HCT116 (cell line): ENCODE results near the gene RHOBTB1. TPM values are rescaled to one million over a fixed set of nuclear protein-coding genes. Genes with fewer than 3 reads are reported as not detected.

Experiments
- ATAC-seq: fragments of 200-7000 bp; cut with Tn5 transposase; 2 replicates; pipeline ENCODE4 v1.9.1; 2020; ENCODE audit warnings: mild to moderate bottlenecking, moderate library complexity
- BruUV-seq: library from RNA; stranded (reverse); fragments of 400-500 nt; replicated peaks from 2 replicates; lab custom pipeline; 2021; lab: Mats Ljungman, UMichigan
- CTCF ChIA-PET: fragments of 300-600 bp; sonication (Branson Sonifier 250); formaldehyde crosslinking; loops from one replicate; lab custom pipeline; 2021; ENCODE audit warnings: antibody characterized with exemption; lab: Charles Lee
- POLR2A ChIA-PET: fragments of 300-600, 350-600 bp; sonication (Branson Sonifier 250); formaldehyde crosslinking; loops from one replicate; lab custom pipeline; 2021; ENCODE audit warnings: antibody characterized with exemption; lab: Charles Lee
- RAD21 ChIA-PET, 2 experiments: fragments of 300-600 bp; sonication (Branson Sonifier 250); formaldehyde crosslinking; loops; one replicate each; lab custom pipeline; 2023; ENCODE audit warnings: low total read pairs in 2 of 2; ENCODE audit not compliant: uncharacterized antibody in 2 of 2, unreplicated experiment in 2 of 2, low non-redundant PET in 1 of 2; lab: Charles Lee
- DNase-seq: peaks from one replicate; pipeline ENCODE4 v3.0.0-alpha.2; 2010; ENCODE audit warnings: low read depth, low spot score
- H2AFZ ChIP-seq: fragments of 200-600 bp; shearing (Covaris generic), sonication (generic); 2 replicates; pipeline ENCODE4 v1.6.1; 2017; ENCODE audit warnings: low read depth, mixed run types, mixed read lengths, antibody characterized with exemption, low read length; ENCODE audit not compliant: poor library complexity, severe bottlenecking
- H3K27ac ChIP-seq: 2 replicates; pipeline ENCODE4 v1.5.1; 2012; ENCODE audit warnings: low read depth, low read length
- H3K27me3 ChIP-seq: fragments of 200-600 bp; sonication (generic); 2 replicates; pipeline ENCODE4 v1.6.1; 2016; ENCODE audit warnings: mixed run types, low read length, mixed read lengths; ENCODE audit not compliant: insufficient read depth
- H3K36me3 ChIP-seq, 2 experiments: fragments of 200-500 bp in 1 of 2; fragments of 200-600 bp in 1 of 2; sonication (Bioruptor generic) in 1 of 2; sonication (generic) in 1 of 2; 2 replicates each; pipeline versions ENCODE4 v1.5.1 to v1.6.1; 2014 to 2016; ENCODE audit warnings: low read length in 2 of 2, inconsistent platforms in 1 of 2, mixed read lengths in 1 of 2, mixed run types in 1 of 2; ENCODE audit not compliant: insufficient read depth in 2 of 2, control insufficient read depth in 1 of 2
- H3K4me1 ChIP-seq, 2 experiments: fragments of 200-600 bp in 1 of 2; sonication (generic) in 1 of 2; 2 replicates each; pipeline versions ENCODE4 v1.5.1 to v1.6.1; 2012 to 2017; ENCODE audit warnings: low read length in 2 of 2, inconsistent platforms in 1 of 2, mild to moderate bottlenecking in 1 of 2, mixed read lengths in 1 of 2, mixed run types in 1 of 2, moderate library complexity in 1 of 2; ENCODE audit not compliant: insufficient read depth in 2 of 2, control insufficient read depth in 1 of 2
- H3K4me2 ChIP-seq: fragments of 200-600 bp; sonication (generic); 2 replicates; pipeline ENCODE4 v1.6.1; 2017; ENCODE audit warnings: mixed run types, low read length, mixed read lengths
- H3K4me3 ChIP-seq, 2 experiments: fragments of 200-600 bp in 1 of 2; sonication (generic) in 1 of 2; replicated peaks in 1 of 2; 2 replicates each; pipeline ENCODE4 v1.5.1; 2011 to 2016; ENCODE audit warnings: low read length in 2 of 2, control low read depth in 1 of 2, low read depth in 1 of 2, mild to moderate bottlenecking in 1 of 2, mixed read lengths in 1 of 2, mixed run types in 1 of 2
- H3K79me2 ChIP-seq: fragments of 200-600 bp; sonication (generic); 2 replicates; pipeline ENCODE4 v1.6.1; 2017; ENCODE audit warnings: mild to moderate bottlenecking, mixed run types, low read length, moderate library complexity, mixed read lengths; ENCODE audit not compliant: insufficient read depth
- H3K9ac ChIP-seq: fragments of 200-600 bp; sonication (generic); 2 replicates; pipeline ENCODE4 v1.6.1; 2016; ENCODE audit warnings: low read length, mixed read lengths
- H3K9me2 ChIP-seq: fragments of 200-600 bp; sonication (generic), shearing (Covaris generic); 2 replicates; pipeline ENCODE4 v1.6.1; 2017; ENCODE audit warnings: mixed run types, mild to moderate bottlenecking, moderate library complexity; ENCODE audit not compliant: insufficient read depth
- H3K9me3 ChIP-seq, 2 experiments: fragments of 200-500 bp in 1 of 2; fragments of 200-600 bp in 1 of 2; sonication (Bioruptor generic) in 1 of 2; sonication (generic) in 1 of 2; 2 replicates each; pipeline ENCODE4 v1.6.1; 2014 to 2017; ENCODE audit warnings: low read length in 2 of 2, mixed read lengths in 2 of 2, inconsistent platforms in 1 of 2, low read depth in 1 of 2, mild to moderate bottlenecking in 1 of 2, mixed run types in 1 of 2, moderate library complexity in 1 of 2; ENCODE audit not compliant: control insufficient read depth in 1 of 2, insufficient read depth in 1 of 2
- H4K20me1 ChIP-seq: fragments of 200-600 bp; sonication (generic), shearing (Covaris generic); 2 replicates; pipeline ENCODE4 v1.6.1; 2017; ENCODE audit warnings: mixed run types, mild to moderate bottlenecking, moderate library complexity; ENCODE audit not compliant: insufficient read depth
- EGR1 ChIP-seq: IDR thresholded peaks from 2 replicates; pipeline ENCODE4 v1.6.1; 2012; ENCODE audit warnings: low read depth
- ELF1 ChIP-seq: IDR thresholded peaks from 2 replicates; pipeline ENCODE4 v1.6.1; 2012; ENCODE audit warnings: low read depth, borderline replicate concordance
- EZH2 ChIP-seq: fragments of 200-600 bp; sonication (generic); IDR thresholded peaks from 2 replicates; pipeline ENCODE4 v1.6.1; 2017; ENCODE audit warnings: antibody characterized with exemption, mixed run types
- FOSL1 ChIP-seq: IDR thresholded peaks from 2 replicates; pipeline ENCODE4 v1.6.1; 2012; ENCODE audit warnings: low read depth
- JUND ChIP-seq: IDR thresholded peaks from 2 replicates; pipeline ENCODE4 v1.6.1; 2012
- POLR2A ChIP-seq: IDR thresholded peaks from 2 replicates; pipeline ENCODE4 v1.7.0; 2011; ENCODE audit warnings: borderline replicate concordance; ENCODE audit not compliant: insufficient read depth, insufficient read length; ENCODE audit errors: extremely low read depth
- POLR2AphosphoS5 ChIP-seq: IDR thresholded peaks from 2 replicates; pipeline ENCODE4 v1.6.1; 2011; ENCODE audit warnings: mild to moderate bottlenecking, low read depth, low read length, moderate library complexity
- SIN3A ChIP-seq: IDR thresholded peaks from 2 replicates; pipeline ENCODE4 v1.6.1; 2012; ENCODE audit warnings: low read depth
- SP1 ChIP-seq: IDR thresholded peaks from 2 replicates; pipeline ENCODE4 v1.6.1; 2012; ENCODE audit warnings: low read depth
- TCF7L2 ChIP-seq: IDR thresholded peaks from 2 replicates; pipeline ENCODE4 v1.7.0; 2011; ENCODE audit warnings: borderline replicate concordance, inconsistent platforms; ENCODE audit not compliant: insufficient read depth, insufficient read length; ENCODE audit errors: extremely low read depth
- YY1 ChIP-seq: IDR thresholded peaks from 2 replicates; pipeline ENCODE4 v1.6.1; 2011; ENCODE audit warnings: low read length, low read depth, moderate library complexity, mild to moderate bottlenecking; ENCODE audit not compliant: insufficient replicate concordance; ENCODE audit errors: extremely low read depth
- intact Hi-C: fragments of 100-400 bp; cut with micrococcal nuclease; formaldehyde crosslinking; loops from 2 replicates; pipeline ENCODE4 v1.10.0; 2022
- total RNA-seq: library from RNA; stranded (reverse); gene quantifications from one replicate; pipeline ENCODE4 v1.2.1, GENCODE V29; 2021; ENCODE audit not compliant: unreplicated experiment
- TF ChIP-seq, protein P1 (sequence below), 3 experiments: fragments of 200-600 bp in 1 of 3; sonication (generic) in 1 of 3; IDR thresholded peaks in 2 of 3; conservative IDR thresholded peaks in 1 of 3; 2 replicates each; pipeline ENCODE4 v1.5.1; 2012 to 2017; ENCODE audit warnings: low read depth in 2 of 3, low read length in 2 of 3, antibody characterized with exemption in 1 of 3, borderline replicate concordance in 1 of 3, control low read depth in 1 of 3, mild to moderate bottlenecking in 1 of 3, mixed read lengths in 1 of 3, mixed run types in 1 of 3, moderate library complexity in 1 of 3; ENCODE audit not compliant: insufficient read depth in 1 of 3
- TF ChIP-seq, protein P2 (sequence below): IDR thresholded peaks from 2 replicates; pipeline ENCODE4 v1.6.1; 2012
- TF ChIP-seq, protein P3 (sequence below): IDR thresholded peaks from 2 replicates; pipeline ENCODE4 v1.6.1; 2011; ENCODE audit warnings: mild to moderate bottlenecking, low read length, moderate library complexity; ENCODE audit not compliant: insufficient replicate concordance; ENCODE audit errors: extremely low read depth
- TF ChIP-seq, protein P4 (sequence below): IDR thresholded peaks from 2 replicates; pipeline ENCODE4 v1.6.1; 2012

RHOBTB1 gene
- total RNA-seq, 1 experiment from 2014 or later = 1.6 TPM

DNA sequence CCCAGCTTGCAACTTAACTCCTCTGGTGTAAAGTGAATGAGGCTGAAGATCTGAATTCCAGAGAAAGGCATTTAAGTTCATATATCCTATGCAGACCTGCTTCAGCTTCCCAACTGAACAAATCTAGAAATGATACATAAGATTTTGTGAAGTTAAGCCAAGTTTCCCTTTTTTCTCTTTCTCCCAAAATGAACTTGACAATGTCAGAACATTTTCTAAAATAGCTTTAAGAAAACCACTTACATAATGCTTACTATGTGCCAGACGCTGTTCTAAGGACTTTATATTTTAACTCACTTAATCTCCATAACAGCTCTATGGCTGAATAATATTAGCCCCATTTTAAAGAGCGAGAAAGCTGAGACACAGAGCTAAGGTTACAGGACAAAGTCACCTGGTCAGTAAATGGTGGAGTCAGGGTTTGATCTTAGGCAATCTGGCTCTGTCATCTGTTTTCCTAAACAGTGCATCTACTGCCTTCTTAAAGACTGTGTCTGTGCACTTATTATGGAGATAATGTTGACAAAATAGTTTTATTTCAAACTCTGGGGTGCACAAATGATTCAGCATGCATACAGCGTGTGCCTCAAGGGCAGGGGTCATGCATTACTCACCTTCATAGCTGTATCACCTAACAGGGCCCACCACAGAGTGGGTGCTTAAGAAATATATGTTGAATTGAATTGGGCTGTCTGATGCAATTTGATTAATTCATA lies 66.8 kb downstream of the RHOBTB1 start:
- BruUV-seq = no TSS peak
- H3K36me3 ChIP-seq = no peaks in the 10 kb centered on the region
- POLR2A ChIA-PET = no interaction called here

DNA sequence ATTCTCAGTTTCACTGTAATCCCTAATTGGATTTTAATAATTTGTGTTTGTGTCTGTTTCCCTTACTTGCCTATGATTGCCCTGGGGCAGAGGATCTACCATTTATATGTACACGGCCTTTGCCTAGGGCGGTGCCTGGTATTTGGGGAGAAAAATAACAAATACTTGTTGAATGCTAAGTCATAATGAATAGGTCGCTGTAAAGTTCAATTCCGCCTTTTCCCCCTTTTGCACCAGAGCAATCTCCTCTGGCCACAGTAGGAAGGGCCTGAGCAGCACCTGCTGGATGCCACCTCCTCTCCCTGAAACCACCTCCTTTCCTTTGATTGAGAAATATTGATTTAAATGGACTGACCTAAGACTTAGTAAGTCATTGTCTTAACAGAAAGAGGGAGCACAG lies 70.2 kb downstream of the RHOBTB1 start:
- Histone ChIP-seq H3K9me3 (no peaks in the 10 kb centered on the region), H3K27me3 (no peaks in the 10 kb centered on the region), H3K4me3 (no peak overlapping the region), H3K9ac (no peak overlapping the region), H3K27ac (no peak overlapping the region), H3K36me3 (no peaks in the 10 kb centered on the region), H2AFZ (no peak overlapping the region), H3K4me1 (no peaks in the 10 kb centered on the region), H3K4me2 (no peak overlapping the region), H4K20me1 (no peaks in the 10 kb centered on the region), H3K9me2 (no peaks in the 10 kb centered on the region), H3K79me2 (no peaks in the 10 kb centered on the region)
- BruUV-seq = no TSS peak
- ChIA-PET POLR2A (no interaction called here), RAD21 (no interaction called here), CTCF (no interaction called here)
- intact Hi-C loops = no loop called here
- DNase-seq (no peak), ATAC-seq (no peak)
- no peak for TF ChIP-seq JUND
- no peak for TF ChIP-seq SP1
- no peak for TF ChIP-seq POLR2AphosphoS5
- TF ChIP-seq, protein P1, sequence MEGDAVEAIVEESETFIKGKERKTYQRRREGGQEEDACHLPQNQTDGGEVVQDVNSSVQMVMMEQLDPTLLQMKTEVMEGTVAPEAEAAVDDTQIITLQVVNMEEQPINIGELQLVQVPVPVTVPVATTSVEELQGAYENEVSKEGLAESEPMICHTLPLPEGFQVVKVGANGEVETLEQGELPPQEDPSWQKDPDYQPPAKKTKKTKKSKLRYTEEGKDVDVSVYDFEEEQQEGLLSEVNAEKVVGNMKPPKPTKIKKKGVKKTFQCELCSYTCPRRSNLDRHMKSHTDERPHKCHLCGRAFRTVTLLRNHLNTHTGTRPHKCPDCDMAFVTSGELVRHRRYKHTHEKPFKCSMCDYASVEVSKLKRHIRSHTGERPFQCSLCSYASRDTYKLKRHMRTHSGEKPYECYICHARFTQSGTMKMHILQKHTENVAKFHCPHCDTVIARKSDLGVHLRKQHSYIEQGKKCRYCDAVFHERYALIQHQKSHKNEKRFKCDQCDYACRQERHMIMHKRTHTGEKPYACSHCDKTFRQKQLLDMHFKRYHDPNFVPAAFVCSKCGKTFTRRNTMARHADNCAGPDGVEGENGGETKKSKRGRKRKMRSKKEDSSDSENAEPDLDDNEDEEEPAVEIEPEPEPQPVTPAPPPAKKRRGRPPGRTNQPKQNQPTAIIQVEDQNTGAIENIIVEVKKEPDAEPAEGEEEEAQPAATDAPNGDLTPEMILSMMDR (IDR thresholded peaks at IDR 0.05 in 2 of 3, conservative IDR thresholded peaks at IDR 0.05 in 1 of 3; ENCODE audit: borderline replicate concordance in 1 of 3, insufficient read depth in 1 of 3, low read depth in 2 of 3, low read length in 2 of 3) = no peak
- TF ChIP-seq FOSL1 = no peak
- TF ChIP-seq, protein P2, sequence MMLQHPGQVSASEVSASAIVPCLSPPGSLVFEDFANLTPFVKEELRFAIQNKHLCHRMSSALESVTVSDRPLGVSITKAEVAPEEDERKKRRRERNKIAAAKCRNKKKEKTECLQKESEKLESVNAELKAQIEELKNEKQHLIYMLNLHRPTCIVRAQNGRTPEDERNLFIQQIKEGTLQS = no peak
- TF ChIP-seq ELF1 = no peak
- TF ChIP-seq, protein P3, sequence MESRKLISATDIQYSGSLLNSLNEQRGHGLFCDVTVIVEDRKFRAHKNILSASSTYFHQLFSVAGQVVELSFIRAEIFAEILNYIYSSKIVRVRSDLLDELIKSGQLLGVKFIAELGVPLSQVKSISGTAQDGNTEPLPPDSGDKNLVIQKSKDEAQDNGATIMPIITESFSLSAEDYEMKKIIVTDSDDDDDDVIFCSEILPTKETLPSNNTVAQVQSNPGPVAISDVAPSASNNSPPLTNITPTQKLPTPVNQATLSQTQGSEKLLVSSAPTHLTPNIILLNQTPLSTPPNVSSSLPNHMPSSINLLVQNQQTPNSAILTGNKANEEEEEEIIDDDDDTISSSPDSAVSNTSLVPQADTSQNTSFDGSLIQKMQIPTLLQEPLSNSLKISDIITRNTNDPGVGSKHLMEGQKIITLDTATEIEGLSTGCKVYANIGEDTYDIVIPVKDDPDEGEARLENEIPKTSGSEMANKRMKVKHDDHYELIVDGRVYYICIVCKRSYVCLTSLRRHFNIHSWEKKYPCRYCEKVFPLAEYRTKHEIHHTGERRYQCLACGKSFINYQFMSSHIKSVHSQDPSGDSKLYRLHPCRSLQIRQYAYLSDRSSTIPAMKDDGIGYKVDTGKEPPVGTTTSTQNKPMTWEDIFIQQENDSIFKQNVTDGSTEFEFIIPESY = no peak

More for the DNA sequence above, 66.8 kb downstream of the RHOBTB1 start:
- ChIA-PET RAD21 (no interaction called here), CTCF (no interaction called here)
- Histone ChIP-seq H2AFZ (no peak overlapping the region), H3K4me2 (no peak overlapping the region), H3K79me2 (no peaks in the 10 kb centered on the region), H3K9ac (no peak overlapping the region), H4K20me1 (no peaks in the 10 kb centered on the region), H3K4me3 (no peak overlapping the region), H3K27ac (no peak overlapping the region), H3K27me3 (no peaks in the 10 kb centered on the region), H3K9me2 (no peaks in the 10 kb centered on the region), H3K4me1 (no peaks in the 10 kb centered on the region), H3K9me3 (no peaks in the 10 kb centered on the region)
- DNase-seq (no peak), ATAC-seq (no peak)
- intact Hi-C loops = no loop called here
- TF ChIP-seq SIN3A (no peak), TCF7L2 (no peak), POLR2A (no peak), SP1 (no peak), POLR2AphosphoS5 (no peak), YY1 (no peak), EZH2 (no peak), FOSL1 (no peak), JUND (no peak), EGR1 (no peak)
- TF ChIP-seq, protein P4, sequence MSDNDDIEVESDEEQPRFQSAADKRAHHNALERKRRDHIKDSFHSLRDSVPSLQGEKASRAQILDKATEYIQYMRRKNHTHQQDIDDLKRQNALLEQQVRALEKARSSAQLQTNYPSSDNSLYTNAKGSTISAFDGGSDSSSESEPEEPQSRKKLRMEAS = no peak
